B cell (primary cell): Measurements from ENCODE around the gene ADAMTSL5. TPM values are rescaled to one million over a fixed set of nuclear protein-coding genes. Genes with fewer than 3 reads are reported as not detected.
A peak's percentile ranks its signal among the peaks of the same experiment; 100 is the strongest.

Experiments used
- ATAC-seq: fragments of 200-7000 bp; cut with Tn5 transposase; one replicate; pipeline ENCODE4 v1.10.0; 2021; ENCODE audit warnings: low read depth, mild to moderate bottlenecking, moderate number of reproducible peaks, moderate library complexity
- CTCF ChIA-PET: fragments of 350-600 bp; sonication (Branson Sonifier 250); formaldehyde crosslinking; loops from one replicate; lab custom pipeline; 2021; ENCODE audit warnings: antibody characterized with exemption, inconsistent platforms; lab: Charles Lee
- POLR2A ChIA-PET: fragments of 350-600 bp; sonication (Branson Sonifier 250); formaldehyde crosslinking; loops from one replicate; lab custom pipeline; 2021; ENCODE audit warnings: antibody characterized with exemption; lab: Charles Lee
- DNase-seq: peaks from one replicate; pipeline ENCODE4 v3.0.0; 2013
- H2AFZ ChIP-seq: 2 replicates; pipeline ENCODE4 v1.6.1; 2012; ENCODE audit warnings: mild to moderate bottlenecking, low read depth, low read length; ENCODE audit not compliant: insufficient read depth, poor library complexity, severe bottlenecking
- H3K27ac ChIP-seq, 2 donors: 1 replicate in 1 of 2; 2 replicates in 1 of 2; pipeline ENCODE4 v1.5.1; 2012 to 2013; ENCODE audit warnings: low read length in 2 of 2, mild to moderate bottlenecking in 2 of 2, moderate library complexity in 1 of 2
- H3K27me3 ChIP-seq, 4 experiments: fragments of 200-600 bp in 1 of 4; sonication (generic) in 1 of 4; replicated peaks in 1 of 4; 1 replicate in 2 of 4; 2 replicates in 2 of 4; pipeline versions ENCODE4 v1.6.1 to v1.7.0; 2013 to 2016; ENCODE audit warnings: low read length in 3 of 4, mild to moderate bottlenecking in 2 of 4, mixed read lengths in 1 of 4, moderate library complexity in 1 of 4; ENCODE audit not compliant: insufficient read depth in 4 of 4, control insufficient read depth in 3 of 4; ENCODE audit errors: control extremely low read depth in 1 of 4
- H3K36me3 ChIP-seq, 2 experiments: replicated peaks in 1 of 2; 1 replicate in 1 of 2; 2 replicates in 1 of 2; pipeline versions ENCODE4 v1.6.1 to v1.7.1; 2013; ENCODE audit warnings: low read length in 1 of 2; ENCODE audit not compliant: insufficient read depth in 2 of 2, control insufficient read depth in 1 of 2; ENCODE audit errors: control extremely low read depth in 1 of 2, extremely low read depth in 1 of 2
- H3K4me1 ChIP-seq, 2 donors: fragments of 200-600 bp in 1 of 2; sonication (generic) in 1 of 2; 1 replicate in 1 of 2; 2 replicates in 1 of 2; pipeline versions ENCODE4 v1.5.1 to v1.6.1; 2013 to 2017; ENCODE audit warnings: low read length in 2 of 2; ENCODE audit not compliant: control insufficient read depth in 2 of 2, insufficient read depth in 2 of 2
- H3K4me2 ChIP-seq: replicated peaks from 2 replicates; pipeline ENCODE3; 2012; ENCODE audit warnings: mild to moderate bottlenecking, low read depth, low read length; ENCODE audit not compliant: poor library complexity, severe bottlenecking
- H3K4me3 ChIP-seq, 5 experiments: fragments of 200-600 bp in 1 of 5; sonication (generic) in 1 of 5; 1 replicate in 3 of 5; 2 replicates in 2 of 5; pipeline versions ENCODE4 v1.5.1 to v1.7.0; 2011 to 2016; ENCODE audit warnings: low read length in 4 of 5, mild to moderate bottlenecking in 4 of 5, low read depth in 2 of 5, control low read depth in 1 of 5, moderate library complexity in 1 of 5; ENCODE audit not compliant: insufficient read depth in 1 of 5; ENCODE audit errors: control extremely low read depth in 1 of 5, extremely low read depth in 1 of 5
- H3K79me2 ChIP-seq: fragments of 200-600 bp; sonication (generic); one replicate; pipeline ENCODE4 v1.6.0; 2016; ENCODE audit warnings: low read length; ENCODE audit not compliant: control insufficient read depth, insufficient read depth
- H3K9ac ChIP-seq: fragments of 200-600 bp; sonication (generic); 2 replicates; pipeline ENCODE4 v1.6.1; 2017; ENCODE audit warnings: mild to moderate bottlenecking, low read length, moderate library complexity
- H3K9me3 ChIP-seq, 3 donors: one replicate each; pipeline versions ENCODE4 v1.6.1 to v1.7.1; 2013; ENCODE audit warnings: low read length in 2 of 3; ENCODE audit not compliant: control insufficient read depth in 2 of 3, insufficient read depth in 1 of 3; ENCODE audit errors: control extremely low read depth in 1 of 3
- H4K20me1 ChIP-seq: 2 replicates; pipeline ENCODE4 v1.6.0; 2012; ENCODE audit warnings: mild to moderate bottlenecking, low read length; ENCODE audit not compliant: insufficient read depth, control insufficient read depth, poor library complexity, severe bottlenecking
- H3K27ac Mint-ChIP-seq: one replicate; pipeline ENCODE4 v1.8.0; 2021; ENCODE audit warnings: mixed read lengths
- H3K27me3 Mint-ChIP-seq: one replicate; pipeline ENCODE4 v1.8.0; 2021; ENCODE audit warnings: mixed read lengths
- H3K4me1 Mint-ChIP-seq: one replicate; pipeline ENCODE4 v1.8.0; 2021; ENCODE audit warnings: mixed read lengths
- H3K4me3 Mint-ChIP-seq: one replicate; pipeline ENCODE4 v1.8.0; 2021; ENCODE audit warnings: mixed read lengths
- H3K9me3 Mint-ChIP-seq: one replicate; pipeline ENCODE4 v1.8.0; 2022; ENCODE audit warnings: mixed read lengths; ENCODE audit not compliant: insufficient read depth
- CTCF ChIP-seq: fragments of 200-600 bp; IDR thresholded peaks from one replicate; pipeline ENCODE4 v1.8.0; 2022; ENCODE audit warnings: antibody characterized with exemption, mild to moderate bottlenecking
- EZH2 ChIP-seq: IDR thresholded peaks from 2 replicates; pipeline ENCODE4 v1.6.1; 2012; ENCODE audit warnings: borderline replicate concordance, low read depth, mild to moderate bottlenecking, moderate library complexity, low read length; ENCODE audit not compliant: insufficient read depth, poor library complexity, severe bottlenecking
- WGBS: methylation state at CpG from one replicate; pipeline ENCODE4 v1.1.5; 2013; ENCODE audit warnings: missing lambda C conversion rate; ENCODE audit not compliant: insufficient coverage; 5-methylcytosine and 5-hydroxymethylcytosine counted together
- intact Hi-C: fragments of 100-400 bp; cut with micrococcal nuclease; formaldehyde crosslinking; loops from one replicate; pipeline ENCODE4 v1.10.0; 2022
- polyA plus RNA-seq: library from polyadenylated mRNA; depleted of rRNA; stranded (reverse); fragments of >200 nt; gene quantifications from 2 replicates; pipeline ENCODE4 v1.2.3, GENCODE V29; 2012
- total RNA-seq, 2 donors: library from RNA; stranded (reverse); fragments of 120-200 nt in 1 of 2; gene quantifications; 1 replicate in 1 of 2; 2 replicates in 1 of 2; pipeline versions ENCODE4 v1.2.3 to v1.2.4, GENCODE V29; 2013 to 2022

ADAMTSL5 gene
- total and polyA plus RNA-seq, 2 donors (not counting 1 experiment from before 2014, with no cell fraction given) = 0.09 TPM; not detected in 1

GRCh38 chr19:1455336-1456120 lies 57.3 kb downstream of the ADAMTSL5 start:
- Histone ChIP-seq H3K4me1 (peaks cover 33 to 35% of the 10 kb centered on the region in 2 donors), H4K20me1 (peaks cover 8% of the 10 kb centered on the region), H3K4me3 (peak overlapping the region in 3 of 5 experiments; percentile 12 to 29 (median 15)), H2AFZ (no peak overlapping the region), H3K27me3 (peaks cover 0 to 69% (median 41%) of the 10 kb centered on the region in 4 experiments), H3K9me3 (peaks cover 0 to 36% (median 0%) of the 10 kb centered on the region in 3 donors), H3K79me2 (no peaks in the 10 kb centered on the region), H3K36me3 (no peaks in the 10 kb centered on the region), H3K9ac (peak overlapping the region; percentile 54), H3K27ac (no peak overlapping the region), H3K4me2 (peak overlapping the region; percentile 80)
- intact Hi-C loops = loop anchor here (2.0 kb wide), 1 partner anchor 35 kb away; the partner anchor contains the start of genes PCSK4 and REEP6
- Mint-ChIP-seq H3K27me3 (peaks cover 34% of the 10 kb centered on the region), H3K4me1 (peaks cover 21% of the 10 kb centered on the region), H3K4me3 (peak overlapping the region; percentile 66), H3K9me3 (no peaks in the 10 kb centered on the region), H3K27ac (no peak overlapping the region)
- ChIA-PET POLR2A (interaction anchor here (0.6 kb wide), 2 partner anchors 35 to 398 kb away, joined by 5 to 7 read pairs; partner anchors contain the start of gene REEP6), CTCF (interaction anchor here (1.2 to 2.8 kb wide), 2 partner anchors 11 to 13 kb away, joined by 3 to 11 read pairs; no protein-coding TSS in a partner anchor)
- peak; percentile 67 for ATAC-seq
- peak; percentile 68 for DNase-seq
- 5% methylated on average over 41 of the region's 42 CpGs for WGBS
- TF ChIP-seq EZH2 (no peak), CTCF (no peak)

Other genes with a start within 250 kb of the ADAMTSL5 start
- 643 and 648 TPM in 2 replicates for gene CIRBP, start 243.7 kb downstream of the ADAMTSL5 start, total RNA-seq
- gene CIRBP, start 243.7 kb downstream of the ADAMTSL5 start, polyA plus RNA-seq = 1,164 and 1,418 TPM in 2 replicates
- gene FAM174C, start 237.5 kb downstream of the ADAMTSL5 start, total RNA-seq = 34.5 and 41.1 TPM in 2 replicates
- 45.1 and 70.6 TPM in 2 replicates for gene FAM174C, start 237.5 kb downstream of the ADAMTSL5 start, polyA plus RNA-seq
- not detected in 2 replicates for gene EFNA2, start 227.1 kb downstream of the ADAMTSL5 start, total RNA-seq
- not detected in 2 replicates for gene EFNA2, start 227.1 kb downstream of the ADAMTSL5 start, polyA plus RNA-seq
- 58.8 and 59.0 TPM in 2 replicates for gene NDUFS7, start 129.1 kb downstream of the ADAMTSL5 start, total RNA-seq
- 84.5 and 141 TPM in 2 replicates for gene NDUFS7, start 129.1 kb downstream of the ADAMTSL5 start, polyA plus RNA-seq
- gene GAMT, start 111.5 kb downstream of the ADAMTSL5 start, total RNA-seq = 8.8 and 9.0 TPM in 2 replicates
- gene GAMT, start 111.5 kb downstream of the ADAMTSL5 start, polyA plus RNA-seq = 11.4 and 12.1 TPM in 2 replicates
- 119 and 125 TPM in 2 replicates for gene DAZAP1, start 105.4 kb downstream of the ADAMTSL5 start, total RNA-seq
- gene DAZAP1, start 105.4 kb downstream of the ADAMTSL5 start, polyA plus RNA-seq = 54.8 and 66.4 TPM in 2 replicates
- gene RPS15, start 74.6 kb downstream of the ADAMTSL5 start, total RNA-seq = 1,488 and 1,520 TPM in 2 replicates
- 6,007 and 10,599 TPM in 2 replicates for gene RPS15, start 74.6 kb downstream of the ADAMTSL5 start, polyA plus RNA-seq
- 0.12 and 0.15 TPM in 2 replicates for gene APC2, start 62.9 kb downstream of the ADAMTSL5 start, total RNA-seq
- gene APC2, start 62.9 kb downstream of the ADAMTSL5 start, polyA plus RNA-seq = 0.07 and 0.16 TPM in 2 replicates
- 68.1 and 68.3 TPM in 2 replicates for gene C19orf25, start 33.8 kb downstream of the ADAMTSL5 start, total RNA-seq
- gene C19orf25, start 33.8 kb downstream of the ADAMTSL5 start, polyA plus RNA-seq = 25.9 and 34.2 TPM in 2 replicates
- 1.3 and 1.7 TPM in 2 replicates for gene PCSK4, start 22.7 kb downstream of the ADAMTSL5 start, total RNA-seq
- gene PCSK4, start 22.7 kb downstream of the ADAMTSL5 start, polyA plus RNA-seq = 1.1 and 1.9 TPM in 2 replicates
- 0.66 and 1.1 TPM in 2 replicates for gene REEP6, start 21.8 kb downstream of the ADAMTSL5 start, total RNA-seq
- gene REEP6, start 21.8 kb downstream of the ADAMTSL5 start, polyA plus RNA-seq = 0.46 and 0.64 TPM in 2 replicates
- gene PLK5, start 11.1 kb upstream of the ADAMTSL5 start, total RNA-seq = not detected in 2 replicates
- not detected in 2 replicates for gene PLK5, start 11.1 kb upstream of the ADAMTSL5 start, polyA plus RNA-seq
- 3.0 and 4.2 TPM in 2 replicates for gene MEX3D, start 55.3 kb upstream of the ADAMTSL5 start, total RNA-seq
- gene MEX3D, start 55.3 kb upstream of the ADAMTSL5 start, polyA plus RNA-seq = 0.69 and 0.73 TPM in 2 replicates
- 84.6 and 87.6 TPM in 2 replicates for gene MBD3, start 79.8 kb upstream of the ADAMTSL5 start, total RNA-seq
- gene MBD3, start 79.8 kb upstream of the ADAMTSL5 start, polyA plus RNA-seq = 48.1 and 60.7 TPM in 2 replicates
- 66.8 and 73.7 TPM in 2 replicates for gene UQCR11, start 92.4 kb upstream of the ADAMTSL5 start, total RNA-seq
- 41.2 and 59.5 TPM in 2 replicates for gene UQCR11, start 92.4 kb upstream of the ADAMTSL5 start, polyA plus RNA-seq
- gene TCF3, start 139.6 kb upstream of the ADAMTSL5 start, total RNA-seq = 263 and 278 TPM in 2 replicates
- gene TCF3, start 139.6 kb upstream of the ADAMTSL5 start, polyA plus RNA-seq = 574 and 588 TPM in 2 replicates
- gene ONECUT3, start 240.5 kb upstream of the ADAMTSL5 start, total RNA-seq = not detected in 2 replicates
- not detected in 2 replicates for gene ONECUT3, start 240.5 kb upstream of the ADAMTSL5 start, polyA plus RNA-seq